Measurements from ENCODE around the gene PIP4P1. TPM values are rescaled to one million over a fixed set of nuclear protein-coding genes. Genes with fewer than 3 reads are reported as not detected.

The PIP4P1 gene
- total and polyA plus RNA-seq, 7 experiments from 2014 or later: 20.7 to 87.1 (median 72.5) TPM

- Histone ChIP-seq H3K27me3 (ENCODE audit: control insufficient read depth in 2 of 2, insufficient read depth in 2 of 2, low read length in 2 of 2) (no peaks in the 10 kb centered on the region), H3K9me3 (ENCODE audit: control insufficient read depth in 2 of 3, low read length in 3 of 3) (no peaks in the 10 kb centered on the region), H3K4me1 (ENCODE audit: control insufficient read depth in 2 of 2, insufficient read depth in 2 of 2, low read length in 2 of 2) (peaks cover 35 to 36% of the 10 kb centered on the region in 2 donors), H3K4me3 (ENCODE audit: low read length) (no peak overlapping the region), H3K36me3 (ENCODE audit: control insufficient read depth in 2 of 3, insufficient read depth in 3 of 3, low read length in 3 of 3) (peaks cover 0 to 3% (median 0%) of the 10 kb centered on the region in 3 experiments), H3K27ac (ENCODE audit: low read depth, low read length) (no peak overlapping the region)
- H3K27ac Mint-ChIP-seq: peak overlapping the region in 8 of 9 donors; percentile 70 to 92 (median 86)
- intact Hi-C loops (cut with micrococcal nuclease): no loop called here
- ChIA-PET CTCF (interaction anchor here (0.6 to 0.9 kb wide), 3 partner anchors 10 to 67 kb away, joined by 3 read pairs; no protein-coding TSS in a partner anchor), POLR2A (interaction anchor here (0.6 to 3.8 kb wide), 9 partner anchors 9 to 954 kb away, joined by 3 to 21 read pairs (median 5); partner anchors contain the start of genes APEX1, OSGEP, PIP4P1 and PNP)
- peaks cover 5 to 18% (median 13%) of the 10 kb centered on the region in 5 donors for H3K36me3 Mint-ChIP-seq
- H3K27me3 Mint-ChIP-seq: peaks cover 0 to 8% (median 0%) of the 10 kb centered on the region in 5 donors
- peaks cover 0 to 9% (median 0%) of the 10 kb centered on the region in 11 donors for H3K9me3 Mint-ChIP-seq
- ATAC-seq: no peak
- H3K4me3 Mint-ChIP-seq: peak overlapping the region in 2 of 10 donors; percentile 20 to 26
- peaks cover 17 to 94% (median 81%) of the 10 kb centered on the region in 7 donors for H3K4me1 Mint-ChIP-seq
- no peak for DNase-seq
These were observed 21.1 kb upstream of the PIP4P1 start for GRCh38 chr14:20482382-20482781.

GRCh38 chr14:20478894-20479293 lies 17.7 kb upstream of the PIP4P1 start:
- Mint-ChIP-seq H3K36me3 (peaks cover 18 to 49% (median 42%) of the 10 kb centered on the region in 5 donors), H3K9me3 (peaks cover 0 to 5% (median 0%) of the 10 kb centered on the region in 11 donors), H3K27ac (peak overlapping the region in 8 of 9 donors; percentile 84 to 94 (median 88)), H3K4me3 (no peak overlapping the region), H3K4me1 (peaks cover 40 to 98% (median 87%) of the 10 kb centered on the region in 7 donors), H3K27me3 (peaks cover 0 to 8% (median 0%) of the 10 kb centered on the region in 5 donors)
- no peak overlapping the region for H3K27ac ChIP-seq (ENCODE audit: low read depth, low read length)
- H3K4me1 ChIP-seq (ENCODE audit: control insufficient read depth in 2 of 2, insufficient read depth in 2 of 2, low read length in 2 of 2): peaks cover 46 to 51% of the 10 kb centered on the region in 2 donors
- H3K27me3 ChIP-seq (ENCODE audit: control insufficient read depth in 2 of 2, insufficient read depth in 2 of 2, low read length in 2 of 2): no peaks in the 10 kb centered on the region
- peaks cover 27 to 34% (median 29%) of the 10 kb centered on the region in 3 experiments for H3K36me3 ChIP-seq (ENCODE audit: control insufficient read depth in 2 of 3, insufficient read depth in 3 of 3, low read length in 3 of 3)
- intact Hi-C loops (cut with micrococcal nuclease): no loop called here
- ATAC-seq: no peak
- no peak for DNase-seq
- CTCF ChIA-PET: interaction anchor here (1.0 to 1.4 kb wide), 3 partner anchors 52 to 137 kb away, joined by 4 to 5 read pairs (median 5); no protein-coding TSS in a partner anchor
- H3K4me3 ChIP-seq (ENCODE audit: low read length): no peak overlapping the region
- no peaks in the 10 kb centered on the region for H3K9me3 ChIP-seq (ENCODE audit: control insufficient read depth in 2 of 3, low read length in 3 of 3)
- POLR2A ChIA-PET: interaction anchor here (1.3 to 3.3 kb wide), 6 partner anchors 9 to 204 kb away, joined by 3 to 36 read pairs (median 8); partner anchors contain the start of genes APEX1, OSGEP and PIP4P1

- Histone ChIP-seq H3K36me3 (ENCODE audit: control insufficient read depth in 2 of 3, insufficient read depth in 3 of 3, low read length in 3 of 3) (peaks cover 27 to 46% (median 43%) of the 10 kb centered on the region in 3 experiments), H3K27me3 (ENCODE audit: control insufficient read depth in 2 of 2, insufficient read depth in 2 of 2, low read length in 2 of 2) (no peaks in the 10 kb centered on the region), H3K4me1 (ENCODE audit: control insufficient read depth in 2 of 2, insufficient read depth in 2 of 2, low read length in 2 of 2) (peaks cover 46 to 57% of the 10 kb centered on the region in 2 donors), H3K27ac (ENCODE audit: low read depth, low read length) (peak overlapping the region; percentile 68), H3K4me3 (ENCODE audit: low read length) (peak overlapping the region; percentile 22), H3K9me3 (ENCODE audit: control insufficient read depth in 2 of 3, low read length in 3 of 3) (no peaks in the 10 kb centered on the region)
- ChIA-PET POLR2A (interaction anchor here (0.6 to 3.3 kb wide), 8 partner anchors 10 to 205 kb away, joined by 3 to 36 read pairs (median 5); partner anchors contain the start of genes APEX1, OSGEP and PIP4P1), CTCF (interaction anchor here (1.2 to 1.3 kb wide), 2 partner anchors 16 to 136 kb away, joined by 3 to 5 read pairs; partner anchors contain the start of gene PIP4P1)
- ATAC-seq (peak; percentile 69), DNase-seq (peak in 7 of 9 donors; percentile 30 to 68 (median 56))
- Mint-ChIP-seq H3K4me3 (peak overlapping the region; percentile 68 to 86 (median 77)), H3K4me1 (peaks cover 51 to 98% (median 85%) of the 10 kb centered on the region in 7 donors), H3K36me3 (peaks cover 19 to 64% (median 51%) of the 10 kb centered on the region in 5 donors), H3K27me3 (no peaks in the 10 kb centered on the region), H3K27ac (peak overlapping the region; percentile 83 to 96 (median 89)), H3K9me3 (peaks cover 0 to 5% (median 0%) of the 10 kb centered on the region in 11 donors)
- intact Hi-C loops (cut with micrococcal nuclease): loop anchor here (1.0 kb wide), 4 partner anchors 8 to 22 kb away; partner anchors contain the start of genes PNP (in 2 of the 2), APEX1 (in 1 of the 2) and PIP4P1 (in 1 of the 2)
These were observed 16.1 kb upstream of the PIP4P1 start for GRCh38 chr14:20477211-20477876.

- H3K4me1 Mint-ChIP-seq: peaks cover 57 to 98% (median 85%) of the 10 kb centered on the region in 7 donors
- no peak for DNase-seq
- no peaks in the 10 kb centered on the region for H3K27me3 Mint-ChIP-seq
- peak overlapping the region; percentile 17 for H3K4me3 ChIP-seq (ENCODE audit: low read length)
- H3K4me3 Mint-ChIP-seq: peak overlapping the region; percentile 68 to 86 (median 77)
- peaks cover 19 to 70% (median 54%) of the 10 kb centered on the region in 5 donors for H3K36me3 Mint-ChIP-seq
- H3K9me3 ChIP-seq (ENCODE audit: control insufficient read depth in 2 of 3, low read length in 3 of 3): no peaks in the 10 kb centered on the region
- CTCF ChIA-PET: interaction anchor here (1.3 kb wide), 1 partner anchor 15 kb away, joined by 3 read pairs; the partner anchor contains the start of gene PIP4P1
- no peaks in the 10 kb centered on the region for H3K27me3 ChIP-seq (ENCODE audit: control insufficient read depth in 2 of 2, insufficient read depth in 2 of 2, low read length in 2 of 2)
- no peak for ATAC-seq
- intact Hi-C loops (cut with micrococcal nuclease): loop anchor here (1.0 kb wide), 4 partner anchors 7 to 21 kb away; partner anchors contain the start of genes PNP (in 2 of the 2), APEX1 (in 1 of the 2) and PIP4P1 (in 1 of the 2)
- H3K27ac ChIP-seq (ENCODE audit: low read depth, low read length): peak overlapping the region; percentile 68
- H3K36me3 ChIP-seq (ENCODE audit: control insufficient read depth in 2 of 3, insufficient read depth in 3 of 3, low read length in 3 of 3): peaks cover 27 to 46% (median 43%) of the 10 kb centered on the region in 3 experiments
- H3K27ac Mint-ChIP-seq: peak overlapping the region; percentile 83 to 96 (median 89)
- peaks cover 0 to 5% (median 0%) of the 10 kb centered on the region in 11 donors for H3K9me3 Mint-ChIP-seq
- POLR2A ChIA-PET: interaction anchor here (0.5 to 2.8 kb wide), 3 partner anchors 9 to 68 kb away, joined by 3 to 35 read pairs (median 14); partner anchors contain the start of gene PIP4P1
- H3K4me1 ChIP-seq (ENCODE audit: control insufficient read depth in 2 of 2, insufficient read depth in 2 of 2, low read length in 2 of 2): peaks cover 50 to 63% of the 10 kb centered on the region in 2 donors
These were observed 15.5 kb upstream of the PIP4P1 start for GRCh38 chr14:20476776-20477175.

GRCh38 chr14:20472536-20473169 lies 11.4 kb upstream of the PIP4P1 start:
- Histone ChIP-seq H3K36me3 (ENCODE audit: control insufficient read depth in 2 of 3, insufficient read depth in 3 of 3, low read length in 3 of 3) (peaks cover 27 to 47% (median 43%) of the 10 kb centered on the region in 3 experiments), H3K27ac (ENCODE audit: low read depth, low read length) (no peak overlapping the region), H3K4me1 (ENCODE audit: control insufficient read depth in 2 of 2, insufficient read depth in 2 of 2, low read length in 2 of 2) (peaks cover 35 to 59% of the 10 kb centered on the region in 2 donors), H3K9me3 (ENCODE audit: control insufficient read depth in 2 of 3, low read length in 3 of 3) (no peaks in the 10 kb centered on the region), H3K27me3 (ENCODE audit: control insufficient read depth in 2 of 2, insufficient read depth in 2 of 2, low read length in 2 of 2) (no peaks in the 10 kb centered on the region), H3K4me3 (ENCODE audit: low read length) (no peak overlapping the region)
- Mint-ChIP-seq H3K9me3 (peaks cover 0 to 2% (median 0%) of the 10 kb centered on the region in 11 donors), H3K27ac (peak overlapping the region; percentile 44 to 89 (median 84)), H3K4me3 (peak overlapping the region; percentile 67 to 99 (median 80)), H3K4me1 (peaks cover 64 to 81% (median 76%) of the 10 kb centered on the region in 7 donors), H3K36me3 (peaks cover 14 to 61% (median 52%) of the 10 kb centered on the region in 5 donors), H3K27me3 (peaks cover 0 to 4% (median 0%) of the 10 kb centered on the region in 5 donors)
- DNase-seq: no peak
- intact Hi-C loops (cut with micrococcal nuclease): no loop called here
- no peak for ATAC-seq
- CTCF ChIA-PET: no interaction called here
- POLR2A ChIA-PET: interaction anchor here (0.8 to 3.1 kb wide), 5 partner anchors 10 to 18 kb away, joined by 3 to 19 read pairs (median 8); partner anchors contain the start of genes APEX1, OSGEP and PIP4P1
